IMR-90 (cell line): ENCODE data around the gene POLR2C. TPM values are rescaled to one million over a fixed set of nuclear protein-coding genes. Genes with fewer than 3 reads are reported as not detected.

Experiments used
- ATAC-seq: fragments of 200-7000 bp; cut with Tn5 transposase; 2 replicates; pipeline ENCODE4 v1.9.1; 2020; ENCODE audit warnings: low read depth, mild to moderate bottlenecking, moderate library complexity
- BruUV-seq: library from RNA; stranded (reverse); fragments of 400-500 nt; replicated peaks from 2 replicates; lab custom pipeline; 2021; lab: Mats Ljungman, UMichigan
- CTCF ChIA-PET: fragments of 300-600 bp; formaldehyde crosslinking; extraction: SDS; loops from one replicate; lab custom pipeline; 2021; ENCODE audit warnings: antibody characterized with exemption; lab: Yijun Ruan, JAX
- POLR2A ChIA-PET: fragments of 300-600 bp; sonication (Branson Sonifier 250); formaldehyde crosslinking; loops from one replicate; lab custom pipeline; 2022; ENCODE audit warnings: antibody characterized with exemption; ENCODE audit not compliant: unreplicated experiment; lab: Charles Lee
- DNase-seq: peaks from one replicate; pipeline ENCODE4 v3.0.0; 2013
- H2AFZ ChIP-seq: replicated peaks from 2 replicates; pipeline ENCODE3; 2013; ENCODE audit warnings: low read length, mild to moderate bottlenecking; ENCODE audit not compliant: poor library complexity
- H2AK5ac ChIP-seq: 2 replicates; pipeline ENCODE4 v1.6.1; 2013; ENCODE audit warnings: low read depth, low read length, inconsistent platforms
- H2AK9ac ChIP-seq: replicated peaks from 2 replicates; pipeline ENCODE3; 2013; ENCODE audit warnings: mild to moderate bottlenecking, low read depth, low read length, moderate library complexity; ENCODE audit not compliant: poor library complexity
- H2BK120ac ChIP-seq: 2 replicates; pipeline ENCODE4 v1.6.1; 2013; ENCODE audit warnings: low read depth, low read length, inconsistent platforms
- H2BK15ac ChIP-seq: 3 replicates; pipeline ENCODE4 v1.6.1; 2013; ENCODE audit warnings: low read depth, low read length, inconsistent platforms
- H2BK20ac ChIP-seq: 2 replicates; pipeline ENCODE4 v1.6.1; 2013; ENCODE audit warnings: low read depth, mild to moderate bottlenecking, inconsistent platforms, low read length, moderate library complexity
- H2BK5ac ChIP-seq: 2 replicates; pipeline ENCODE4 v1.6.1; 2013; ENCODE audit warnings: mild to moderate bottlenecking, low read depth, low read length, inconsistent platforms; ENCODE audit not compliant: poor library complexity, severe bottlenecking
- H3K14ac ChIP-seq: replicated peaks from 2 replicates; pipeline ENCODE4 v1.6.1; 2013; ENCODE audit warnings: low read depth, low read length, inconsistent platforms
- H3K18ac ChIP-seq: 2 replicates; pipeline ENCODE4 v1.6.1; 2013; ENCODE audit warnings: low read depth, low read length, control low read depth
- H3K23ac ChIP-seq: 2 replicates; pipeline ENCODE4 v1.6.1; 2013; ENCODE audit warnings: low read depth, low read length, inconsistent platforms
- H3K27ac ChIP-seq: 2 replicates; pipeline ENCODE4 v1.5.1; 2013; ENCODE audit warnings: mild to moderate bottlenecking, control low read depth, low read length; ENCODE audit not compliant: insufficient read depth
- H3K27me3 ChIP-seq: 2 replicates; pipeline ENCODE4 v1.6.1; 2013; ENCODE audit warnings: low read length; ENCODE audit not compliant: control insufficient read depth, insufficient read depth
- H3K36me3 ChIP-seq: 2 replicates; pipeline ENCODE4 v1.6.1; 2013; ENCODE audit warnings: low read length, mixed read lengths; ENCODE audit not compliant: control insufficient read depth, insufficient read depth
- H3K4ac ChIP-seq: 2 replicates; pipeline ENCODE4 v1.6.1; 2013; ENCODE audit warnings: low read depth, low read length, inconsistent platforms
- H3K4me1 ChIP-seq: 2 replicates; pipeline ENCODE4 v1.6.1; 2013; ENCODE audit warnings: low read length, mixed read lengths; ENCODE audit not compliant: control insufficient read depth, insufficient read depth
- H3K4me2 ChIP-seq: 2 replicates; pipeline ENCODE4 v1.6.1; 2013; ENCODE audit warnings: low read depth, mild to moderate bottlenecking, control low read depth, low read length, moderate library complexity
- H3K4me3 ChIP-seq: 2 replicates; pipeline ENCODE4 v1.5.1; 2013; ENCODE audit warnings: low read depth, mild to moderate bottlenecking, control low read depth, low read length, moderate library complexity; ENCODE audit not compliant: insufficient read depth
- H3K56ac ChIP-seq: 2 replicates; pipeline ENCODE4 v1.6.1; 2013; ENCODE audit warnings: low read length, inconsistent platforms; ENCODE audit not compliant: insufficient read depth; ENCODE audit errors: extremely low read depth
- H3K79me1 ChIP-seq, 2 experiments: 2 replicates each; pipeline ENCODE4 v1.6.1; 2013; ENCODE audit warnings: low read length in 2 of 2, inconsistent platforms in 1 of 2, low read depth in 1 of 2
- H3K9ac ChIP-seq: 2 replicates; pipeline ENCODE4 v1.6.1; 2013; ENCODE audit warnings: low read depth, low read length, control low read depth
- H3K9me1 ChIP-seq: 2 replicates; pipeline ENCODE4 v1.6.1; 2013; ENCODE audit warnings: low read length, inconsistent platforms; ENCODE audit not compliant: insufficient read depth
- H3K9me3 ChIP-seq: 2 replicates; pipeline ENCODE4 v1.6.1; 2013; ENCODE audit warnings: low read length; ENCODE audit not compliant: control insufficient read depth, insufficient read depth
- H4K20me1 ChIP-seq: 2 replicates; pipeline ENCODE4 v1.6.1; 2013; ENCODE audit warnings: low read length, inconsistent platforms; ENCODE audit not compliant: insufficient read depth
- H4K5ac ChIP-seq: 2 replicates; pipeline ENCODE4 v1.6.1; 2013; ENCODE audit warnings: mild to moderate bottlenecking, low read depth, low read length, control low read depth
- H4K8ac ChIP-seq, 2 experiments: 2 replicates each; pipeline ENCODE4 v1.6.1; 2013; ENCODE audit warnings: low read depth in 2 of 2, low read length in 2 of 2, control low read depth in 1 of 2, inconsistent platforms in 1 of 2
- H4K91ac ChIP-seq: 2 replicates; pipeline ENCODE4 v1.6.1; 2013; ENCODE audit warnings: low read depth, low read length, inconsistent platforms; ENCODE audit not compliant: insufficient read depth
- CEBPB ChIP-seq: IDR thresholded peaks from 2 replicates; pipeline ENCODE4 v1.6.1; 2012; ENCODE audit warnings: low read depth, low read length, improper control_type of control experiment
- CHD1 ChIP-seq: IDR thresholded peaks from 2 replicates; pipeline ENCODE4 v1.6.1; 2012; ENCODE audit warnings: low read depth, low read length, improper control_type of control experiment
- CTCF ChIP-seq: conservative IDR thresholded peaks from 2 replicates; pipeline ENCODE4 v1.5.1; 2012; ENCODE audit warnings: mild to moderate bottlenecking, low read depth, low read length, improper control_type of control experiment
- ELK1 ChIP-seq: fragments of 150-350 bp; IDR thresholded peaks from 2 replicates; pipeline ENCODE4 v1.6.1; 2016; ENCODE audit warnings: low read depth, mild to moderate bottlenecking, low read length, moderate library complexity, borderline replicate concordance
- NFE2L2 ChIP-seq: fragments of 150-350 bp; IDR thresholded peaks from 2 replicates; pipeline ENCODE4 v1.6.1; 2016; ENCODE audit warnings: low read depth, mild to moderate bottlenecking, low read length
- RCOR1 ChIP-seq: IDR thresholded peaks from 2 replicates; pipeline ENCODE4 v1.6.1; 2012; ENCODE audit warnings: mild to moderate bottlenecking, low read length, improper control_type of control experiment; ENCODE audit not compliant: insufficient replicate concordance
- RFX5 ChIP-seq: IDR thresholded peaks from 2 replicates; pipeline ENCODE4 v1.8.0; 2012; ENCODE audit warnings: low read depth, mild to moderate bottlenecking, low read length, moderate library complexity
- USF2 ChIP-seq: fragments of 150-350 bp; IDR thresholded peaks from 2 replicates; pipeline ENCODE4 v1.6.1; 2017; ENCODE audit warnings: mild to moderate bottlenecking, antibody characterized with exemption, low read length, low read depth
- WGBS, 2 experiments: methylation state at CpG; one replicate each; pipeline versions ENCODE4 v1.1.5 to v1.1.7; 2013; ENCODE audit warnings: missing lambda C conversion rate in 2 of 2; ENCODE audit not compliant: insufficient read length in 1 of 2; ENCODE audit errors: extremely low coverage in 2 of 2; 5-methylcytosine and 5-hydroxymethylcytosine counted together
- dilution Hi-C: fragments of 300-500 bp; cut with HindIII; formaldehyde crosslinking; loops from one replicate; pipeline ENCODE4 v1.14.3; 2018; ENCODE audit warnings: low sequenced_read_pairs; ENCODE audit not compliant: unreplicated experiment
- in situ Hi-C: fragments of 300-500 bp; cut with MboI; formaldehyde crosslinking; loops from 3 replicates; pipeline ENCODE4 v1.14.3; 2019; ENCODE audit warnings: low sequenced_read_pairs, inconsistent platforms, mixed read lengths
- intact Hi-C: fragments of 100-400 bp; cut with micrococcal nuclease; formaldehyde crosslinking; loops from 2 replicates; pipeline ENCODE4 v1.10.0; 2022
- polyA plus RNA-seq, 3 experiments: library from polyadenylated mRNA; depleted of rRNA; stranded (reverse); fragments of >200 nt; gene quantifications; 2 replicates each; pipeline ENCODE4 v1.2.3, GENCODE V29; 2012; ENCODE audit warnings: low replicate concordance in 1 of 3
- total RNA-seq: library from RNA; depleted of rRNA; stranded (reverse); fragments of >200 nt; gene quantifications from 2 replicates; pipeline ENCODE4 v1.2.3, GENCODE V29; 2012

The POLR2C gene
- total and polyA plus RNA-seq, 2 of the 4 experiments (the other 2 are of a cell fraction): 137 to 340 TPM

GRCh38 chr16:57489229-57489628 lies 26.8 kb downstream of the POLR2C start:
- in situ Hi-C loops: no loop called here
- dilution Hi-C loops: no loop called here
- H2AK5ac ChIP-seq: no peak overlapping the region
- H3K9ac ChIP-seq: no peak overlapping the region
- H3K4me3 ChIP-seq: no peak overlapping the region
- no peak overlapping the region for H2AK9ac ChIP-seq
- H3K56ac ChIP-seq: no peak overlapping the region
- peaks cover 6% of the 10 kb centered on the region for H3K27me3 ChIP-seq
- H2BK120ac ChIP-seq: no peak overlapping the region
- ATAC-seq: no peak
- H2AFZ ChIP-seq: no peak overlapping the region
- ChIA-PET POLR2A (no interaction called here), CTCF (no interaction called here)
- H3K4me2 ChIP-seq: no peak overlapping the region
- no TSS peak for BruUV-seq
- H4K20me1 ChIP-seq: no peaks in the 10 kb centered on the region; the same call in 1 of the 2 replicates
- peaks cover 4% of the 10 kb centered on the region; the same call in 1 of the 2 replicates for H3K4me1 ChIP-seq
- peaks cover 0 to 4% of the 10 kb centered on the region in 2 experiments; a peak in 1 of 4 replicates for H3K79me1 ChIP-seq
- intact Hi-C loops: no loop called here
- H2BK20ac ChIP-seq: no peak overlapping the region
- H3K4ac ChIP-seq: no peak overlapping the region
- H3K9me3 ChIP-seq: no peaks in the 10 kb centered on the region
- no peak overlapping the region for H2BK5ac ChIP-seq
- no peak overlapping the region for H4K5ac ChIP-seq
- no peak overlapping the region for H3K23ac ChIP-seq
- H2BK15ac ChIP-seq: no peak overlapping the region
- H3K18ac ChIP-seq: no peak overlapping the region
- H3K14ac ChIP-seq: no peak overlapping the region
- TF ChIP-seq ELK1 (no peak), RCOR1 (no peak), USF2 (no peak), NFE2L2 (no peak), RFX5 (no peak), CHD1 (no peak), CEBPB (no peak), CTCF (no peak)
- no peak overlapping the region for H4K8ac ChIP-seq
- WGBS, 2 experiments: 100% methylated on average over 2 of the region's 5 CpGs; no CpG with 5 or more reads in 1 of the 2 experiments
- H4K91ac ChIP-seq: no peak overlapping the region
- no peak overlapping the region for H3K27ac ChIP-seq
- H3K36me3 ChIP-seq: no peaks in the 10 kb centered on the region
- DNase-seq: no peak
- H3K9me1 ChIP-seq: peaks cover 4% of the 10 kb centered on the region
